ENCODE measurements around the gene ANGEL1.

The ANGEL1 gene

GRCh38 chr14:76812422-76813383 is at the start of gene ANGEL1:
Gene ANGEL1 (minus strand): TSS chr14:76812882. CDS start chr14:76812827, 55 bp downstream.
- DNase-seq, result peak; percentile 47

- DNase-seq, result no peak
These were observed 49.0 kb upstream of the ANGEL1 start for GRCh38 chr14:76861574-76862255.

GRCh38 chr14:76856769-76857168 is 44.1 kb upstream of the ANGEL1 start:
- DNase-seq, result no peak

GRCh38 chr14:76855066-76855465 is 42.4 kb upstream of the ANGEL1 start:
- no peak for DNase-seq

GRCh38 chr14:76848879-76849278 is 36.2 kb upstream of the ANGEL1 start:
- DNase-seq, result no peak

- no peak for DNase-seq
These were observed 33.8 kb upstream of the ANGEL1 start for GRCh38 chr14:76846331-76847047.

- DNase-seq, result no peak
These were observed 31.5 kb upstream of the ANGEL1 start for GRCh38 chr14:76844223-76844622.

GRCh38 chr14:76842414-76842813 is 29.7 kb upstream of the ANGEL1 start:
- no peak for DNase-seq

- no peak for DNase-seq
These were observed 24.8 kb upstream of the ANGEL1 start for GRCh38 chr14:76837524-76837923.

- DNase-seq, result no peak
These were observed 23.4 kb upstream of the ANGEL1 start for GRCh38 chr14:76836029-76836630.

- no peak for DNase-seq
These were observed 21.6 kb upstream of the ANGEL1 start for GRCh38 chr14:76834241-76834661.

GRCh38 chr14:76833011-76833410 is 20.3 kb upstream of the ANGEL1 start:
- no peak for DNase-seq

- no peak for DNase-seq
These were observed 19.9 kb upstream of the ANGEL1 start for GRCh38 chr14:76832503-76832988.

- DNase-seq, result no peak
These were observed 17.9 kb upstream of the ANGEL1 start for GRCh38 chr14:76830556-76830955.

GRCh38 chr14:76829650-76830421 is 17.2 kb upstream of the ANGEL1 start:
- no peak for DNase-seq

- DNase-seq, result no peak
These were observed 16.3 kb upstream of the ANGEL1 start for GRCh38 chr14:76829013-76829365.

GRCh38 chr14:76828339-76829012 is 15.8 kb upstream of the ANGEL1 start:
- DNase-seq, result no peak

GRCh38 chr14:76827696-76828296 is 15.1 kb upstream of the ANGEL1 start:
- DNase-seq, result no peak

- no peak for DNase-seq
These were observed 13.4 kb upstream of the ANGEL1 start, which contains the start of gene LRRC74A for GRCh38 chr14:76826122-76826521. Gene LRRC74A (plus strand): TSS chr14:76826408. CDS start chr14:76826698, 290 bp downstream.

GRCh38 chr14:76820700-76821099 is 8.0 kb upstream of the ANGEL1 start:
- no peak for DNase-seq
